AG04450 (cell line): ENCODE data around the gene RNF113B. TPM values are rescaled to one million over a fixed set of nuclear protein-coding genes. Genes with fewer than 3 reads are reported as not detected.

Source experiments
- CTCF ChIA-PET: fragments of 300-600, 350-600 bp; formaldehyde crosslinking; extraction: SDS; loops from one replicate; lab custom pipeline; 2022; ENCODE audit warnings: antibody characterized with exemption, inconsistent platforms; lab: Charles Lee
- POLR2A ChIA-PET: fragments of 350-600 bp; formaldehyde crosslinking; extraction: SDS; loops from one replicate; lab custom pipeline; 2021; ENCODE audit warnings: antibody characterized with exemption, inconsistent platforms; lab: Yijun Ruan, JAX
- DNase-seq: peaks from one replicate; pipeline ENCODE4 v3.0.0-alpha.2; 2011; ENCODE audit warnings: low read depth, low spot score
- H3K27ac ChIP-seq: one replicate; pipeline ENCODE4 v1.5.1; 2012; ENCODE audit warnings: low read depth, low read length, control low read depth
- H3K27me3 ChIP-seq: one replicate; pipeline ENCODE4 v1.6.0; 2012; ENCODE audit warnings: low read length; ENCODE audit not compliant: control insufficient read depth, insufficient read depth
- H3K4me3 ChIP-seq: 2 replicates; pipeline ENCODE4 v1.5.1; 2011; ENCODE audit warnings: mild to moderate bottlenecking, low read depth, low read length, control low read depth
- H3K9me3 ChIP-seq: 2 replicates; pipeline ENCODE4 v1.5.1; 2012; ENCODE audit warnings: low read length; ENCODE audit not compliant: control insufficient read depth, insufficient read depth
- CTCF ChIP-seq: IDR thresholded peaks from 2 replicates; pipeline ENCODE4 v1.5.1; 2011; ENCODE audit warnings: low read depth, low read length, control low read depth, inconsistent platforms
- polyA plus RNA-seq: library from polyadenylated mRNA; depleted of rRNA; stranded (reverse); fragments of >200 nt; gene quantifications from 2 replicates; pipeline ENCODE4 v1.2.3, GENCODE V29; 2011

The RNF113B gene
- polyA plus RNA-seq, 1 experiment: not detected

- Histone ChIP-seq H3K27me3 (no peaks in the 10 kb centered on the region), H3K9me3 (peaks cover 8% of the 10 kb centered on the region; the same call in 1 of the 2 replicates), H3K4me3 (no peak overlapping the region), H3K27ac (no peak overlapping the region)
- TF ChIP-seq CTCF: no peak
- CTCF ChIA-PET: interaction anchor here (1.6 kb wide), 1 partner anchor 9 kb away, joined by 3 read pairs; no protein-coding TSS in a partner anchor
- DNase-seq: no peak
- POLR2A ChIA-PET: no interaction called here
Observed at GRCh38 chr13:98181111-98181815, 4.2 kb upstream of the RNF113B start.

GRCh38 chr13:98180092-98180491 lies 3.0 kb upstream of the RNF113B start:
- ChIA-PET POLR2A (no interaction called here), CTCF (no interaction called here)
- TF ChIP-seq CTCF: no peak
- peaks cover 9% of the 10 kb centered on the region; the same call in 1 of the 2 replicates for H3K9me3 ChIP-seq
- no peak for DNase-seq
- no peaks in the 10 kb centered on the region for H3K27me3 ChIP-seq
- H3K27ac ChIP-seq: no peak overlapping the region
- no peak overlapping the region for H3K4me3 ChIP-seq

GRCh38 chr13:98175823-98176222 lies 1.2 kb downstream of the RNF113B start:
- no peak overlapping the region for H3K27ac ChIP-seq
- DNase-seq: no peak
- CTCF ChIA-PET: interaction anchor here (1.0 kb wide), 2 partner anchors 29 to 478 kb away, joined by 3 to 4 read pairs; no protein-coding TSS in a partner anchor

GRCh38 chr13:98175043-98175442 lies 2.0 kb downstream of the RNF113B start:
- ChIA-PET POLR2A (no interaction called here), CTCF (interaction anchor here (1.0 kb wide), 2 partner anchors 30 to 478 kb away, joined by 3 to 4 read pairs; no protein-coding TSS in a partner anchor)
- no peaks in the 10 kb centered on the region for H3K27me3 ChIP-seq
- no peak for DNase-seq
- H3K4me3 ChIP-seq: no peak overlapping the region
- TF ChIP-seq CTCF: no peak
- peaks cover 9% of the 10 kb centered on the region; the same call in 1 of the 2 replicates for H3K9me3 ChIP-seq
- H3K27ac ChIP-seq: peak overlapping the region; percentile 93

More at GRCh38 chr13:98175823-98176222, 1.2 kb downstream of the RNF113B start:
- no peak for TF ChIP-seq CTCF
- POLR2A ChIA-PET: no interaction called here
- Histone ChIP-seq H3K4me3 (no peak overlapping the region), H3K27me3 (no peaks in the 10 kb centered on the region), H3K9me3 (peaks cover 9% of the 10 kb centered on the region; the same call in 1 of the 2 replicates)

- ChIA-PET CTCF (no interaction called here), POLR2A (interaction anchor here (0.5 to 1.2 kb wide), 5 partner anchors 8 to 335 kb away, joined by 3 to 7 read pairs (median 3); no protein-coding TSS in a partner anchor)
- no peak for DNase-seq
Observed at GRCh38 chr13:98174307-98174706, 2.8 kb downstream of the RNF113B start.

More at GRCh38 chr13:98174307-98174706, 2.8 kb downstream of the RNF113B start:
- H3K27me3 ChIP-seq: no peaks in the 10 kb centered on the region
- peak overlapping the region; percentile 5; the same call in 1 of the 2 replicates for H3K4me3 ChIP-seq
- no peak for TF ChIP-seq CTCF
- peaks cover 9% of the 10 kb centered on the region; the same call in 1 of the 2 replicates for H3K9me3 ChIP-seq
- H3K27ac ChIP-seq: peak overlapping the region; percentile 93
